ENCODE measurements around the gene POLR1G.
"Not testable (repeated sequence)": the region's sequence is repeated elsewhere in the genome, so short reads cannot be mapped to it uniquely, and the experiment has no call there.

Gene POLR1G

DNA sequence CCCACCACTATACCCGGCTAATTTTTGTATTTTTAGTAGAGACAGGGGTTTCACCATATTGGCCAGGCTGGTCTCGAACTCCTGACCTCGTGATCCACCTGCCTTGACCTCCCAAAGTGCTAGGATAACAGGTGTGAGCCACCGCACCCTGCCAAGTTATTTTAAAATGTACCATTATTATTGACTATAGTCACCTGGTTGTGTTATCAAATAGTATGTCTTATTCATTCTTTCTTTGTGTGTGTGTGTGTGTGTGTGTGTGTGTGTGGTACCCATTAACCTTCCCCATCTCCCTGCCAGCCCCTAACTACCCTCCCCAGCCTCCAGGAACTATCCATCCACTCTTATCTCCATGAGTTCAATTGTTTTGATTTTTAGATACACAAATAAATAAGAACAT lies 3.9 kb downstream of the POLR1G start:
- not testable (repeated sequence) for H3K4me2 ChIP-seq (ENCODE audit: low read length); H3K9me3 ChIP-seq (replicated peaks; ENCODE audit: low read length); H3K4me3 ChIP-seq (ENCODE audit: low read length); H3K27me3 ChIP-seq (ENCODE audit: control insufficient read depth, insufficient read depth, low read length); H3K9ac ChIP-seq (ENCODE audit: low read depth, low read length)
- Histone ChIP-seq H3K4me1 (ENCODE audit: control insufficient read depth, insufficient read depth, low read length) (peaks cover 19% of the 10 kb centered on the region), H3K36me3 (ENCODE audit: insufficient read depth, low read length) (peaks cover 37% of the 10 kb centered on the region)

DNA sequence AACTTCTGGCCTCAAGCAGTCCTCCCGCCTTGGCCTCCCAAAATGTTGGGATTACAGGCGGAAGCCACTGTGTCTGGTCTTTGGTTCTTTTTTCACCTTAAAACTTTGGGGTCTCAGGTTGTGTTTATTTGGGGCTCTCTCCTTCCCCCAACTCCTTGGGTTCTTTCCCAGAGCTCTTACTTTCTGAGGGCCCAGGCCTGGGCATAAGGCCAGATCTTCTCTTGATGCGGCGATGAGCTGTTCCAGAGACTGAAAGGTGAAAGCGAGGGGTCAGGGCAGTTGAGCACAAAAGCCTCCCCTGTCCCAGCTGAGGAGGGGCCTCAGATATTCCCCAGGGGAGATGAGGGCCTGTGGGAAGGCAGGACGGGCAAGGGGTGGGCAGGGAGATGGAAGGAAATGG lies 7.1 kb downstream of the POLR1G start:
- no peak overlapping the region for H3K4me2 ChIP-seq (ENCODE audit: low read length)
- no peaks in the 10 kb centered on the region for H3K27me3 ChIP-seq (ENCODE audit: control insufficient read depth, insufficient read depth, low read length)
- H3K4me3 ChIP-seq (ENCODE audit: low read length) = no peak overlapping the region
- H3K4me1 ChIP-seq (ENCODE audit: control insufficient read depth, insufficient read depth, low read length) = peaks cover 12% of the 10 kb centered on the region
- H3K9me3 ChIP-seq (replicated peaks; ENCODE audit: low read length) = no peaks in the 10 kb centered on the region
- H3K9ac ChIP-seq (ENCODE audit: low read depth, low read length) = no peak overlapping the region
- peaks cover 53% of the 10 kb centered on the region for H3K36me3 ChIP-seq (ENCODE audit: insufficient read depth, low read length)

DNA sequence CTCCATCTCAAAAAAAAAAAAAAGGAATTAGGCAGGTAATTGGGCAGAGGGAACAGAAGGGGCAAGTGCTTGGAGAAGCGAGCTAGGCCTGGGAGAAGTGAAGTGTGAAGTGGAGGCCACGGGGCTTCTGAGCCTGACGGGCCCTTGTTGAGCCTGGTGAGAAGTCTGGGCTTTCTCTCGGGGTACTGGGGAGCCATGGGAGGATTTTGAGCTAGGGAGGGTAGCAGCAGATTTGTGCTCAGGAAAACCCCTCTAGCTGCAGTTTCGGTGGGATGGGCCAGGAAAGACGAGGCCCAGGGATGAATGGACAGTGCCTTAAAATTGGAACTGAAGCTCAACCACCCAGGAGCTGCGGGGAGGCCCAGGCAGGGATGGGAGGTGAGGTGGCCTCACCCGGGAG lies 8.0 kb downstream of the POLR1G start:
- H3K27me3 ChIP-seq (ENCODE audit: control insufficient read depth, insufficient read depth, low read length) = no peaks in the 10 kb centered on the region
- peaks cover 62% of the 10 kb centered on the region for H3K36me3 ChIP-seq (ENCODE audit: insufficient read depth, low read length)
- no peak overlapping the region for H3K9ac ChIP-seq (ENCODE audit: low read depth, low read length)
- no peak overlapping the region for H3K4me2 ChIP-seq (ENCODE audit: low read length)
- H3K9me3 ChIP-seq (replicated peaks; ENCODE audit: low read length) = no peaks in the 10 kb centered on the region
- peaks cover 10% of the 10 kb centered on the region for H3K4me1 ChIP-seq (ENCODE audit: control insufficient read depth, insufficient read depth, low read length)
- H3K4me3 ChIP-seq (ENCODE audit: low read length) = no peak overlapping the region

DNA sequence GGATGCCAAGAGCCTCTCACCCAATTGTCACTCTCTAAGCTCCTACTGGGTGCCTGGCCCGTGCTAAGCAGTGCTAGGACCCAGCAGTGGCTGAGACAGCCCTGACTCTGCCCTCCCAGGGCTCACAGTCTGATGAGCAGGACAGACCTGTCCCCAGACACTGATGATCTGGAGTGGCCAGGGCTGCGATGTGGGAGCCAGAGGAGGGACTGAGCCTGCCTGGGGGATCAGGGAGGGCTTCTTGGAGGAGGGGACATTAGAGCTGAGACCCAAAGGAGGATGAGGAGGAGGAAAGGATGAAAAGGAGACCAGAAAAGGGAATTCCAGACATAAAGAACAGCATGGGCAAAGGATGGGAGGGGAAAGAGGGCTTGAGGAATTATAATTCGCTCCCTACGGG lies 10.7 kb downstream of the POLR1G start:
- H3K36me3 ChIP-seq (ENCODE audit: insufficient read depth, low read length) = peaks cover 70% of the 10 kb centered on the region
- no peak overlapping the region for H3K4me2 ChIP-seq (ENCODE audit: low read length)
- H3K9me3 ChIP-seq (replicated peaks; ENCODE audit: low read length) = no peaks in the 10 kb centered on the region
- H3K4me1 ChIP-seq (ENCODE audit: control insufficient read depth, insufficient read depth, low read length) = peaks cover 24% of the 10 kb centered on the region
- no peak overlapping the region for H3K4me3 ChIP-seq (ENCODE audit: low read length)
- no peaks in the 10 kb centered on the region for H3K27me3 ChIP-seq (ENCODE audit: control insufficient read depth, insufficient read depth, low read length)
- H3K9ac ChIP-seq (ENCODE audit: low read depth, low read length) = no peak overlapping the region

DNA sequence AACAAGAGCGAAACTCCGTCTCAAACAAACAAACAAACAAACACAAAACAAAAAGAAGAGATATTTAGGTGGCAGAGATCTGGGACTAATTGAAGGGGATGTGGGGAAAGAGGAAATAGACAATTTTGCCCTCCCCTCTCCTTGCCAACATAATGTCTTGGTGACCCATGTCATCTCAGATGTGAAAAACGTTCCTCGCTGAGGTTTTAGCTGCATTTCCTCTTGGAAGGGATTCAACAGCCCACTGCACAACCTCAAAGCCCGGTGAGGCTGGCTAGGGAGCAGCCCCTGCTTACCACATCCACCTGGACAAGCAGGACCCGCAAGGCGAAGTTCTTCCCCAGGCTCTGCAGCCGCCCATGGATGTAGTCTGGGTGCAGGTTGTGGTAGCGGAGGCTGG lies 12.4 kb downstream of the POLR1G start:
- Histone ChIP-seq H3K9me3 (replicated peaks; ENCODE audit: low read length) (no peaks in the 10 kb centered on the region), H3K9ac (ENCODE audit: low read depth, low read length) (no peak overlapping the region), H3K36me3 (ENCODE audit: insufficient read depth, low read length) (peaks cover 55% of the 10 kb centered on the region), H3K4me1 (ENCODE audit: control insufficient read depth, insufficient read depth, low read length) (peaks cover 28% of the 10 kb centered on the region), H3K4me3 (ENCODE audit: low read length) (no peak overlapping the region), H3K27me3 (ENCODE audit: control insufficient read depth, insufficient read depth, low read length) (no peaks in the 10 kb centered on the region), H3K4me2 (ENCODE audit: low read length) (no peak overlapping the region)

DNA sequence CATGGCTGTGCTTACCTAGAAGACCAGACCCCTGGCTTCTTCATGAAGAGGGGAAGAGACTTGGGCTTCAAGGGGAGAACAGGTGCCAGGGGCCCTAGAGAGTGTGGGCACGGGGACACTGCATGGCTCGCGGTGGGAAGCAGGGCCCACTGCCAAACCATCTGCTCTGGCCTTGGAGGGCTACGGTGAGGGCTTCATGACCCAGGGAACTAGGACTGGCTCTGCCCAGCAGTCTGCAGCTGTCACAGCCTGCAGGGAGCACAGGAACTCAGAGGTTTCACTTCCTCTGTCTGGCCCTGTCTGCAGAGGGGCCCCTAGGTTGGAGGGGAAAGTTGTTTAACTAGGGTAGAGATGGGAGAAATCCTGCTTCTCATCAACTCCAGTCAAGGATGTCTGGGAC lies 13.0 kb downstream of the POLR1G start:
- Histone ChIP-seq H3K36me3 (ENCODE audit: insufficient read depth, low read length) (peaks cover 49% of the 10 kb centered on the region), H3K4me2 (ENCODE audit: low read length) (peak overlapping the region; percentile 35), H3K27me3 (ENCODE audit: control insufficient read depth, insufficient read depth, low read length) (no peaks in the 10 kb centered on the region), H3K4me3 (ENCODE audit: low read length) (no peak overlapping the region), H3K4me1 (ENCODE audit: control insufficient read depth, insufficient read depth, low read length) (peaks cover 33% of the 10 kb centered on the region), H3K9me3 (replicated peaks; ENCODE audit: low read length) (no peaks in the 10 kb centered on the region), H3K9ac (ENCODE audit: low read depth, low read length) (no peak overlapping the region)

DNA sequence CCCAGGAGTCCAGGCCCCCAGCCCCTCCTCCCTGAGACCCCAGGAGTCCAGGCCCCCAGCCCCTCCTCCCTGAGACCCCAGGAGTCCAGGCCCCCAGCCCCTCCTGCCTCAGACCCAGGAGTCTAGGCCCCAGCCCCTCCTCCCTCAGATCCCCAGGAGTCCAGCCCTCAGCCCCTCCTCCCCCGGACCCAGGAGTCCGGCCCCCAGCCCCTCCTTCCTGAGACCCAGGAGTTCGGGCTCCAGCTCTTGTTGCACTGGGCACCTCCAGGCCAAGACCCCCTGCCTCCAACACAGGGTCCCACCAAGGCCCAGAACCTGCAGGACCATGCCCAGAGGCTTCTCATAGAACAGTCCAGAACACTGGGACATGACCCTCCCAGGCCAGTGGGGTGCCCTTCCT lies 13.5 kb downstream of the POLR1G start:
- no peaks in the 10 kb centered on the region for H3K9me3 ChIP-seq (replicated peaks; ENCODE audit: low read length)
- no peak overlapping the region for H3K9ac ChIP-seq (ENCODE audit: low read depth, low read length)
- no peak overlapping the region for H3K4me3 ChIP-seq (ENCODE audit: low read length)
- no peaks in the 10 kb centered on the region for H3K27me3 ChIP-seq (ENCODE audit: control insufficient read depth, insufficient read depth, low read length)
- H3K4me2 ChIP-seq (ENCODE audit: low read length) = peak overlapping the region; percentile 48
- peaks cover 44% of the 10 kb centered on the region for H3K36me3 ChIP-seq (ENCODE audit: insufficient read depth, low read length)
- peaks cover 37% of the 10 kb centered on the region for H3K4me1 ChIP-seq (ENCODE audit: control insufficient read depth, insufficient read depth, low read length)

DNA sequence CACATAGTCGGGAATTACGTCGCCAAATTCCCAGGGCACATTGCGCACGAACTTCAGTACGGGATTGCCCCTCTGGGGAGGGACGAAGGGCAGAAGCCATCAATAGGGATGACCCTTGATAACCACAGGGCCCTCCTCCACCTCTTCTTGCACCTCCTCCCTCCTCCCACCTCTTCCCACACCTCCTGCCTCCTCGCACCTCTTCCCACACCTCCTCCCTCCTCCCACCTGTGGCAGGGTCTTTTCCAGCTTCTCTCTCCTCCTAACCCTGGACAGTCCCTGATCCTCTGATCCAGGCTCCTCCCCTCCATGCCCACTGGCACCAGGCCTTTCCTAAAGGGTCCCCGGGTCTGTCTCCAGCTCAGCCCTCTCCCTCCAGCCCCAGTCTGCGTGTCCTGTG lies 13.9 kb downstream of the POLR1G start:
- Histone ChIP-seq H3K27me3 (ENCODE audit: control insufficient read depth, insufficient read depth, low read length) (no peaks in the 10 kb centered on the region), H3K9me3 (replicated peaks; ENCODE audit: low read length) (no peaks in the 10 kb centered on the region), H3K9ac (ENCODE audit: low read depth, low read length) (no peak overlapping the region), H3K4me3 (ENCODE audit: low read length) (no peak overlapping the region), H3K4me2 (ENCODE audit: low read length) (peak overlapping the region; percentile 48), H3K4me1 (ENCODE audit: control insufficient read depth, insufficient read depth, low read length) (peaks cover 42% of the 10 kb centered on the region), H3K36me3 (ENCODE audit: insufficient read depth, low read length) (peaks cover 44% of the 10 kb centered on the region)

DNA sequence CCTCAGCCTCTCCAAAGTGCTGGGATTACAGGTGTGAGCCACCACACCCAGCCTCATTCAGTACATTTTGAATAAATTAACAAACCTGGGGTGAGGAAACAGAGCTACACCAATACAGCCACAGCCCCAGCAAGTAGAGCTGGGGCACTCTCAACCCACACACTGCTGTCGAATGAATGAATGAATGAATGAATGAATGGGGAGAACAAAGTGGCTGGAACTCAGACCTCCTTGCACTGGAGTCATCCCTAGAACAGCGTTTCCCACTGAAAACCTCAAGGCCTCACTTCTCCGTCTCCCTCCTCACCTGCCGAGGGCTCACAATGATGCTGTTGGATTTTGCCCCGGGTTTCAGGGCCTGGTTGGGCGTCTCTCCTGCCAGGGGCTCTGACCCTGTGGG lies 14.4 kb downstream of the POLR1G start:
- Histone ChIP-seq H3K4me3 (ENCODE audit: low read length) (no peak overlapping the region), H3K27me3 (ENCODE audit: control insufficient read depth, insufficient read depth, low read length) (no peaks in the 10 kb centered on the region), H3K9me3 (replicated peaks; ENCODE audit: low read length) (no peaks in the 10 kb centered on the region), H3K36me3 (ENCODE audit: insufficient read depth, low read length) (peaks cover 40% of the 10 kb centered on the region), H3K4me2 (ENCODE audit: low read length) (peak overlapping the region; percentile 48), H3K9ac (ENCODE audit: low read depth, low read length) (no peak overlapping the region), H3K4me1 (ENCODE audit: control insufficient read depth, insufficient read depth, low read length) (peaks cover 47% of the 10 kb centered on the region)

DNA sequence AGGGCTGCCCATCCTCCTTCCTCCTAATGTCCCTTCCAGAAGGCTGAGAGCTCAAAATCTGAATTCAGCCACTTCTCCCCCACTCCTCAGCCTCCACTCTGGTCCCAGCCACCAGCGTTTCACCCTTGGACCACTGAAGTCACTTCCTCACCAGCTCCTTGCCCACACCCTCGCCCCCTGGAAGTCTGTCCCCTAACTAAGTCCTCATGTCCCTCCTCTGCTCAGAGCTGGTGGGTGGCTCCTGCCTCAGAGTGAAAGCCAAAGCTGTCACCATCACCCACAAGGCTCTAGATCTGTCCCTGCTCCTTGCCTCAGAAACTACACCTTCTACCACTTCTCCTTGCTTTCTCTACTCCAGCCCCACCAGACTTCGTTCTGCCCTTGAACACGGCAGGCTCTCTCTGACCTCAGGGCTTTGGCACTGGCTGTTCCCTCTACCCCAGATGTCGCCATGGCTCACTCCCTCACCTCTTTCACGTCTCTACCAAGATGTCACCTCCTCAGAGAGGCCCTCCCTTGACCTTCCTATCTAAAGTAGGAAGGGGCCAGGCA lies 15.6 kb downstream of the POLR1G start:
- H3K4me2 ChIP-seq (ENCODE audit: low read length) = peak overlapping the region; percentile 87
- peaks cover 40% of the 10 kb centered on the region for H3K4me1 ChIP-seq (ENCODE audit: control insufficient read depth, insufficient read depth, low read length)
- H3K9ac ChIP-seq (ENCODE audit: low read depth, low read length) = peak overlapping the region; percentile 48
- no peaks in the 10 kb centered on the region for H3K27me3 ChIP-seq (ENCODE audit: control insufficient read depth, insufficient read depth, low read length)
- peak overlapping the region; percentile 82 for H3K4me3 ChIP-seq (ENCODE audit: low read length)
- peaks cover 36% of the 10 kb centered on the region for H3K36me3 ChIP-seq (ENCODE audit: insufficient read depth, low read length)
- no peaks in the 10 kb centered on the region for H3K9me3 ChIP-seq (replicated peaks; ENCODE audit: low read length)

DNA sequence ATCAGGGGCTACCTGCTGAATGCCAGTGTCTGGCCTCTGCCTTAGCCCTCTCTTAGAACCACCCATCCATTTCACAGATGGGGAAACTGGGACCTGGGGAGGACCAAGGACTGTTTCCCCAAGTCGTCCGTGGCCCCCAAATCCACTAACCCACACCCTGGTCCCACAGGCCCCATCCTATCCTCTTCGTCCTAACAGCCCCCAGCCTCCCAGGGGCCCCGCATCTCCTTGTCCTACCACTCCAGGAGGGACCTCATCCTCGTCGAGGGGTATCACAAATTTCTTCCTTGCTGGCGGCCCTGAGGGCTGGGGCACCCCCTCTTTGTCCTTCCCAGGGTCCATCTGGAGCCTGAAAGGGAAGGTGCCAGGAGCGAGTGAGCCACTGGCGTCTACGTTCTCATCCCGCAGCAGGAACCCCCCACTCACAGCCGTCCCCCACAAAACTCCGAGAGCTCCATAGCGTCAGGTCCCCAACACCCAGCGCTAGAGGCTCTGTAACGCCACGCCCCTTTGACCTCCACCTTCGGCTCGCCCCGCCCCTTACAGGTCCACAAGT lies 16.7 kb downstream of the POLR1G start:
- Histone ChIP-seq H3K4me2 (ENCODE audit: low read length) (peak overlapping the region; percentile 87), H3K36me3 (ENCODE audit: insufficient read depth, low read length) (peaks cover 31% of the 10 kb centered on the region), H3K4me3 (ENCODE audit: low read length) (peak overlapping the region; percentile 82), H3K4me1 (ENCODE audit: control insufficient read depth, insufficient read depth, low read length) (peaks cover 44% of the 10 kb centered on the region), H3K9me3 (replicated peaks; ENCODE audit: low read length) (no peaks in the 10 kb centered on the region), H3K27me3 (ENCODE audit: control insufficient read depth, insufficient read depth, low read length) (no peaks in the 10 kb centered on the region), H3K9ac (ENCODE audit: low read depth, low read length) (peak overlapping the region; percentile 90)

DNA sequence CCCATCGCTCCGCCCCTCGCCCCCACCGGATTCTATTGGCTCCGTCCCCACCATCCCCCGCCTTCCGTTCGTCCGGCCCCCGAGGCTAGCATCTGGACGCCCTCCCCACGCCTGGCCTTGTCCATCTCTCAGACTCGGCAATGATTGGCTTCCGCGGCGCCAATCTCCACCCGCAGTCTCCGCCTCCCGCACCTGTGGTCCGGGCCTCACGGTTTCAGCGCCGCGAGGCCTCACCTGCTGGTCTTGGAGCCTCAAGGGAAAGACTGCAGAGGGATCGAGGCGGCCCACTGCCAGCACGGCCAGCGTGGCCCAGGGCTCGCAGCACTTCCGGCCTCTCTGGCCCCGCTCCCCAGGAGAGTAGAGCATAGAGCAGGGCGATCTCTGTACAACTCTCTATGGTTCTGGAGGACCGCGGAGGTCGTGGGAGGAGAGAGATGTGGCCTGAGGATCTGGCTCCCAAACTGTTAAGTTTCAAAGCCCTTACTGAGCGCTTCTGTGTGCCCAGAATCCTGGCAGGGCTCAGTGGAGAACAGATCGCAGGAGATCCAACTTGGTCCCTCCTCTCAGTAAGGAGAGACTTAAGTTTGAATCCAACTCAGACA lies 17.2 kb downstream of the POLR1G start, which contains the start of gene ERCC1:
Gene ERCC1 (minus strand): TSS at position 329 of the 602 bp plus-strand sequence. CDS start 543 bp downstream, outside the sequence.
- Histone ChIP-seq H3K4me2 (ENCODE audit: low read length) (peak within 1 kb of the TSS; percentile 87), H3K36me3 (ENCODE audit: insufficient read depth, low read length) (peaks cover 27% of the 10 kb centered on the region), H3K9ac (ENCODE audit: low read depth, low read length) (peak within 1 kb of the TSS; percentile 90), H3K4me3 (ENCODE audit: low read length) (peak within 1 kb of the TSS; percentile 82), H3K9me3 (replicated peaks; ENCODE audit: low read length) (no peaks in the 10 kb centered on the region), H3K27me3 (ENCODE audit: control insufficient read depth, insufficient read depth, low read length) (no peaks in the 10 kb centered on the region), H3K4me1 (ENCODE audit: control insufficient read depth, insufficient read depth, low read length) (peaks cover 49% of the 10 kb centered on the region)

All from skeletal muscle satellite cell (primary cell).